ENCODE measurements around the gene EDARADD. TPM values are rescaled to one million over a fixed set of nuclear protein-coding genes. Genes with fewer than 3 reads are reported as not detected.
A peak's percentile ranks its signal among the peaks of the same experiment; 100 is the strongest.
"Not testable (repeated sequence)": the region's sequence is repeated elsewhere in the genome, so short reads cannot be mapped to it uniquely, and the experiment has no call there.

EDARADD gene
- 1 to 10 TPM in 1 of 2 donors, under 1 TPM in 1; 0.95 to 4.0 TPM for total RNA-seq

- Mint-ChIP-seq H3K27me3 (peaks cover 9% of the 10 kb centered on the region), H3K36me3 (ENCODE audit: low read depth) (peaks cover 8% of the 10 kb centered on the region), H3K4me3 (peak within 1 kb of the TSS; percentile 99), H3K27ac (peak within 1 kb of the TSS; percentile 87), H3K9me3 (no peaks in the 10 kb centered on the region), H3K4me1 (peaks cover 16% of the 10 kb centered on the region)
- no peak for ATAC-seq (replicated peaks)
Measured at GRCh38 chr1:236393681-236394481, at the start of gene EDARADD. Gene EDARADD (plus strand): TSS chr1:236394286. CDS start chr1:236394445, 159 bp downstream.

GRCh38 chr1:236345728-236346127 lies 48.4 kb upstream of the EDARADD start:
- Mint-ChIP-seq H3K27ac (no peak overlapping the region), H3K27me3 (peaks cover 19% of the 10 kb centered on the region), H3K4me1 (no peaks in the 10 kb centered on the region), H3K4me3 (no peak overlapping the region), H3K36me3 (ENCODE audit: low read depth) (no peaks in the 10 kb centered on the region), H3K9me3 (no peaks in the 10 kb centered on the region)
- ATAC-seq (replicated peaks), result no peak

GRCh38 chr1:236348071-236348470 lies 46.0 kb upstream of the EDARADD start:
- H3K27me3 Mint-ChIP-seq, result peaks cover 19% of the 10 kb centered on the region
- H3K4me1 Mint-ChIP-seq, result no peaks in the 10 kb centered on the region
- no peak overlapping the region for H3K4me3 Mint-ChIP-seq
- H3K36me3 Mint-ChIP-seq (ENCODE audit: low read depth), result no peaks in the 10 kb centered on the region
- no peaks in the 10 kb centered on the region for H3K9me3 Mint-ChIP-seq
- H3K27ac Mint-ChIP-seq, result no peak overlapping the region
- no peak for ATAC-seq (replicated peaks)

GRCh38 chr1:236350308-236350707 lies 43.8 kb upstream of the EDARADD start:
- Mint-ChIP-seq H3K27me3 (peaks cover 18% of the 10 kb centered on the region), H3K4me3 (no peak overlapping the region), H3K27ac (no peak overlapping the region), H3K36me3 (ENCODE audit: low read depth) (no peaks in the 10 kb centered on the region), H3K9me3 (no peaks in the 10 kb centered on the region), H3K4me1 (no peaks in the 10 kb centered on the region)
- no peak for ATAC-seq (replicated peaks)

- no peaks in the 10 kb centered on the region for H3K9me3 Mint-ChIP-seq
- no peak for ATAC-seq (replicated peaks)
- H3K36me3 Mint-ChIP-seq (ENCODE audit: low read depth), result no peaks in the 10 kb centered on the region
- no peak overlapping the region for H3K27ac Mint-ChIP-seq
- no peaks in the 10 kb centered on the region for H3K4me1 Mint-ChIP-seq
- peaks cover 15% of the 10 kb centered on the region for H3K27me3 Mint-ChIP-seq
- H3K4me3 Mint-ChIP-seq, result no peak overlapping the region
Measured at GRCh38 chr1:236351875-236352573, 42.1 kb upstream of the EDARADD start.

- not testable (repeated sequence) for H3K4me1 Mint-ChIP-seq; H3K27ac Mint-ChIP-seq; H3K9me3 Mint-ChIP-seq; ATAC-seq (replicated peaks); H3K36me3 Mint-ChIP-seq (ENCODE audit: low read depth); H3K4me3 Mint-ChIP-seq
- peaks cover 15% of the 10 kb centered on the region for H3K27me3 Mint-ChIP-seq
Measured at GRCh38 chr1:236352747-236353146, 41.3 kb upstream of the EDARADD start.

- Mint-ChIP-seq H3K36me3 (ENCODE audit: low read depth) (no peaks in the 10 kb centered on the region), H3K4me3 (no peak overlapping the region), H3K4me1 (no peaks in the 10 kb centered on the region), H3K9me3 (peaks cover 11% of the 10 kb centered on the region), H3K27ac (no peak overlapping the region), H3K27me3 (peaks cover 11% of the 10 kb centered on the region)
- ATAC-seq (replicated peaks), result no peak
Measured at GRCh38 chr1:236353813-236354212, 40.3 kb upstream of the EDARADD start.

GRCh38 chr1:236354330-236355147 lies 39.5 kb upstream of the EDARADD start:
- H3K36me3 Mint-ChIP-seq (ENCODE audit: low read depth), result no peaks in the 10 kb centered on the region
- no peaks in the 10 kb centered on the region for H3K4me1 Mint-ChIP-seq
- H3K27me3 Mint-ChIP-seq, result peaks cover 7% of the 10 kb centered on the region
- H3K9me3 Mint-ChIP-seq, result peaks cover 11% of the 10 kb centered on the region
- no peak overlapping the region for H3K27ac Mint-ChIP-seq
- no peak for ATAC-seq (replicated peaks)
- no peak overlapping the region for H3K4me3 Mint-ChIP-seq

- no peak overlapping the region for H3K4me3 Mint-ChIP-seq
- ATAC-seq (replicated peaks), result no peak
Measured at GRCh38 chr1:236356141-236356540, 37.9 kb upstream of the EDARADD start.

GRCh38 chr1:236361909-236362590 lies 32.0 kb upstream of the EDARADD start:
- no peak for ATAC-seq (replicated peaks)
- Mint-ChIP-seq H3K27ac (no peak overlapping the region), H3K27me3 (no peaks in the 10 kb centered on the region), H3K36me3 (ENCODE audit: low read depth) (no peaks in the 10 kb centered on the region), H3K9me3 (peaks cover 11% of the 10 kb centered on the region), H3K4me1 (no peaks in the 10 kb centered on the region), H3K4me3 (no peak overlapping the region)

More at GRCh38 chr1:236356141-236356540, 37.9 kb upstream of the EDARADD start:
- H3K4me1 Mint-ChIP-seq, result no peaks in the 10 kb centered on the region
- H3K36me3 Mint-ChIP-seq (ENCODE audit: low read depth), result no peaks in the 10 kb centered on the region
- H3K27me3 Mint-ChIP-seq, result no peaks in the 10 kb centered on the region
- peaks cover 11% of the 10 kb centered on the region for H3K9me3 Mint-ChIP-seq
- H3K27ac Mint-ChIP-seq, result no peak overlapping the region

GRCh38 chr1:236363237-236363636 lies 30.8 kb upstream of the EDARADD start:
- peaks cover 6% of the 10 kb centered on the region for H3K9me3 Mint-ChIP-seq
- H3K27ac Mint-ChIP-seq, result no peak overlapping the region
- no peaks in the 10 kb centered on the region for H3K27me3 Mint-ChIP-seq
- no peaks in the 10 kb centered on the region for H3K4me1 Mint-ChIP-seq
- no peaks in the 10 kb centered on the region for H3K36me3 Mint-ChIP-seq (ENCODE audit: low read depth)
- ATAC-seq (replicated peaks), result no peak
- H3K4me3 Mint-ChIP-seq, result no peak overlapping the region

GRCh38 chr1:236365999-236366570 lies 28.0 kb upstream of the EDARADD start:
- H3K4me3 Mint-ChIP-seq, result no peak overlapping the region

GRCh38 chr1:236366681-236367080 lies 27.4 kb upstream of the EDARADD start:
- not testable (repeated sequence) for ATAC-seq (replicated peaks); H3K4me1 Mint-ChIP-seq; H3K36me3 Mint-ChIP-seq (ENCODE audit: low read depth); H3K27ac Mint-ChIP-seq; H3K4me3 Mint-ChIP-seq; H3K27me3 Mint-ChIP-seq; H3K9me3 Mint-ChIP-seq

More at GRCh38 chr1:236365999-236366570, 28.0 kb upstream of the EDARADD start:
- Mint-ChIP-seq H3K4me1 (peaks cover 4% of the 10 kb centered on the region), H3K9me3 (no peaks in the 10 kb centered on the region), H3K27ac (no peak overlapping the region), H3K27me3 (no peaks in the 10 kb centered on the region), H3K36me3 (ENCODE audit: low read depth) (no peaks in the 10 kb centered on the region)
- no peak for ATAC-seq (replicated peaks)

- Mint-ChIP-seq H3K4me3 (peak overlapping the region; percentile 38), H3K4me1 (peaks cover 10% of the 10 kb centered on the region), H3K36me3 (ENCODE audit: low read depth) (no peaks in the 10 kb centered on the region), H3K27ac (peak overlapping the region; percentile 77), H3K9me3 (no peaks in the 10 kb centered on the region), H3K27me3 (peaks cover 3% of the 10 kb centered on the region)
- ATAC-seq (replicated peaks), result peak; percentile 94
Measured at GRCh38 chr1:236370420-236370819, 23.7 kb upstream of the EDARADD start.

Measured in activated T-helper 17 cell treated with anti-CD3 and anti-CD28 coated beads, Interleukin-2, amount 50 U/mL, for 72 hours (primary cell).